Measurements from ENCODE around the gene NRARP.

- TF ChIP-seq USF1 (CRISPR knock-in tag; IDR thresholded peaks at IDR 0.05) (no peak), CTCF (IDR thresholded peaks at IDR 0.05) (no peak), CREB1 (CRISPR knock-in tag; IDR thresholded peaks at IDR 0.05) (no peak), JUN (CRISPR knock-in tag; IDR thresholded peaks at IDR 0.05) (no peak), RELA (CRISPR knock-in tag; IDR thresholded peaks at IDR 0.05; ENCODE audit: borderline replicate concordance) (no peak), NR3C1 (CRISPR knock-in tag; conservative IDR thresholded peaks at IDR 0.05; ENCODE audit: low read depth) (no peak), MAX (CRISPR knock-in tag; IDR thresholded peaks at IDR 0.05) (no peak)
Observed at GRCh38 chr9:137253717-137254623, 48.1 kb downstream of the NRARP start.

All from WTC11 (cell line).